ENCODE measurements around the gene PREX1. TPM values are rescaled to one million over a fixed set of nuclear protein-coding genes. Genes with fewer than 3 reads are reported as not detected.

Gene PREX1
- polyA plus RNA-seq, 1 donor (not counting 4 experiments of a cell fraction or from before 2014, with no cell fraction given): 0.22 TPM

DNA sequence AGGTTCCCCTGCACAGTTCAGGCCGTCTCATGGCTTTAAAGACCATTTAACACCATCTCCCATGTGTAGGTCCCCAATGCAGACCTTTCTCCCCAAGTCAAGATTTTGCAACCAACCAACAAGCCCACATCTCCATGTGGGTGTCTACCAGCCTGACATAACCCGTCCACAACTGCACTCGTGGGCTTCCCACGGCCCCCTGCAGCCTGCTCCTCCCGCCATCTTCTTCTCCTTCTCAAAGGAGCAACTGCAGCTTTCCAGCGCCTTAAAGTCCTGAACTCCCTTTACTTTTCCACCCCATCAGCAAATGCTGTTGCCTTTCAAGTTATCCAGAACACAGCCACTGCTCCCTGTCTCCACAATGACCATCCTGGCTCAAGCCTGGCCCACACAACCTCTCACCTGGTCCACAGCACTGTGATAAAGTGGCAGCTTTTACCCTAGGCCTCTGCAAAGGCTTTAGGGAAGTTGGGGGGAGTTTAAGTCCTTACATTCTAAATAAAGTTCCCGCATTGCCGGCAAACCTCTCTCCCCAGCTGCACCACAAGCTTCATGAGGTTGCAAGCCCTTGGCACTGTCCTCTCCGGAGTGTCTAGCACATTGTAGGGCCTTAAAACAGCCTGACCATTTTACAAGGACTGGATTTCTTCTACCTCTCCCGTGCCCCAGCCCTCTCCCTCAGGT lies 140.5 kb downstream of the PREX1 start:
- no peak overlapping the region for H3K4me3 ChIP-seq (ENCODE audit: control insufficient read depth in 2 of 3, extremely low read depth in 1 of 3, insufficient read depth in 2 of 3, low read depth in 1 of 3, low read length in 3 of 3)
- H3K4me2 ChIP-seq (ENCODE audit: control insufficient read depth, extremely low read depth, insufficient read depth, low read depth, low read length): no peak overlapping the region
- H3K27ac ChIP-seq (ENCODE audit: control insufficient read depth, insufficient read depth, low read length): no peak overlapping the region
- no peak for TF ChIP-seq EZH2 (IDR thresholded peaks at IDR 0.05; ENCODE audit: low read length)
- TF ChIP-seq, protein P1, sequence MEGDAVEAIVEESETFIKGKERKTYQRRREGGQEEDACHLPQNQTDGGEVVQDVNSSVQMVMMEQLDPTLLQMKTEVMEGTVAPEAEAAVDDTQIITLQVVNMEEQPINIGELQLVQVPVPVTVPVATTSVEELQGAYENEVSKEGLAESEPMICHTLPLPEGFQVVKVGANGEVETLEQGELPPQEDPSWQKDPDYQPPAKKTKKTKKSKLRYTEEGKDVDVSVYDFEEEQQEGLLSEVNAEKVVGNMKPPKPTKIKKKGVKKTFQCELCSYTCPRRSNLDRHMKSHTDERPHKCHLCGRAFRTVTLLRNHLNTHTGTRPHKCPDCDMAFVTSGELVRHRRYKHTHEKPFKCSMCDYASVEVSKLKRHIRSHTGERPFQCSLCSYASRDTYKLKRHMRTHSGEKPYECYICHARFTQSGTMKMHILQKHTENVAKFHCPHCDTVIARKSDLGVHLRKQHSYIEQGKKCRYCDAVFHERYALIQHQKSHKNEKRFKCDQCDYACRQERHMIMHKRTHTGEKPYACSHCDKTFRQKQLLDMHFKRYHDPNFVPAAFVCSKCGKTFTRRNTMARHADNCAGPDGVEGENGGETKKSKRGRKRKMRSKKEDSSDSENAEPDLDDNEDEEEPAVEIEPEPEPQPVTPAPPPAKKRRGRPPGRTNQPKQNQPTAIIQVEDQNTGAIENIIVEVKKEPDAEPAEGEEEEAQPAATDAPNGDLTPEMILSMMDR (optimal IDR thresholded peaks at IDR 0.05 in 1 of 3, IDR thresholded peaks at IDR 0.05 in 1 of 3, conservative IDR thresholded peaks at IDR 0.05 in 1 of 3; ENCODE audit: extremely low read depth in 1 of 3, insufficient read depth in 2 of 3, low read length in 3 of 3): no peak
- DNase-seq (ENCODE audit: low read depth, low spot score) (no peak), FAIRE-seq (no peak)
- H2AFZ ChIP-seq (ENCODE audit: control insufficient read depth, low read length): no peak overlapping the region
- dilution Hi-C loops (cut with MboI; ENCODE audit: extremely low pct_ligation_motif_present, low sequenced_read_pairs): no loop called here
- H4K20me1 ChIP-seq (ENCODE audit: control insufficient read depth, extremely low read depth, insufficient read depth, low read length): no peaks in the 10 kb centered on the region
- H3K79me2 ChIP-seq (ENCODE audit: control insufficient read depth, insufficient read depth, low read length): no peaks in the 10 kb centered on the region
- no peaks in the 10 kb centered on the region for H3K9me1 ChIP-seq (ENCODE audit: control insufficient read depth, extremely low read depth, insufficient read depth, low read length)
- peaks cover 18% of the 10 kb centered on the region for H3K27me3 ChIP-seq (ENCODE audit: control insufficient read depth, extremely low read depth, insufficient read depth, low read length)
- H3K9ac ChIP-seq (ENCODE audit: control insufficient read depth, extremely low read depth, insufficient read depth, low read length): no peak overlapping the region
- H3K36me3 ChIP-seq (ENCODE audit: control insufficient read depth in 2 of 2, extremely low read depth in 1 of 2, insufficient read depth in 2 of 2, low read length in 2 of 2): no peaks in the 10 kb centered on the region
- H3K4me1 ChIP-seq (ENCODE audit: control insufficient read depth, extremely low read depth, insufficient read depth, low read length): peaks cover 7% of the 10 kb centered on the region
- H3K9me3 ChIP-seq (ENCODE audit: control insufficient read depth, low read depth, low read length): no peaks in the 10 kb centered on the region

DNA sequence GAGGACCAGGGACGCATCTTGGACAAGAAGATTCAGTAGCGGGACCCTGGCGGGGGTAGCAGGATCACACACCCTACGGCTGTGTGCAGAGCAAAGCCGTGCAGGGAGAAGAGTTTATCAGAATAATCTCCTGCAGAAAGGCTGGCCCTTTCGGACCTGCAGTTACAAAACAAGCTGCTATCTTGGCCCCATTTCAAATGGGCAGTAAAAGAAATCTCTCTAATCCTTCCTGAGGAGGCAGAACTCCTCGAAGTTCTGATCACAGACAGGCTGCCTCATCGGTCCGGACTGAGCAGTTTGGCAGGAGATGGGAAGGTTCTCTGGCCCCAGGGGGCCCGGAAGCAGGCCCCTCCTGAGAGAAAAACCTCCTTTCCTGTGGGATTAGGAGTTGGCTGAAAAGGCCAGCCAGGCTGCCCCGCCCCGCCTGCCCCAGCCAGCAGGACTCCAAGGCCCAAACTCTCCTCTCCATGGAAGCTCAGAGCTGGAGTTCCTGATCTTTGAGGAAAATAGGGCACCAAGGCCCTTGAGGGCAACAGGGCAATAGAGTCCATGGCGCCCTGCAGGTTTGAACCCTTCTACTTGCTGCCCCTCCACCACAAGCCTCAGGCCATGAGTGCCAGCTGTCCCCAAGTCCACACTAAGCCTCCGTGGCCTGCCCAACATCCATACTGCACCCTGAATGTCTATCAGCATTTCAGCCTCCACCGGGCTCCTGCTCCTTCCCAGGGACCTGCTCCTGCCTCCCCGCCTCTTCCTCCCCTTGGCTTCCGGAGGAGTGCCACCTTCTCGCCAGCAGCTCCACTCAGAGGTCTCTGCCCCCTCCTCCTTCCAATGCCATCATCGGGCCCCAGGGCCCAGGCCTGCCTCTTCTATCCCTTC lies 141.3 kb downstream of the PREX1 start:
- H3K27ac ChIP-seq (ENCODE audit: control insufficient read depth, insufficient read depth, low read length): no peak overlapping the region
- H3K9ac ChIP-seq (ENCODE audit: control insufficient read depth, extremely low read depth, insufficient read depth, low read length): no peak overlapping the region
- H3K4me1 ChIP-seq (ENCODE audit: control insufficient read depth, extremely low read depth, insufficient read depth, low read length): peaks cover 7% of the 10 kb centered on the region
- no peaks in the 10 kb centered on the region for H4K20me1 ChIP-seq (ENCODE audit: control insufficient read depth, extremely low read depth, insufficient read depth, low read length)
- H3K9me3 ChIP-seq (ENCODE audit: control insufficient read depth, low read depth, low read length): no peaks in the 10 kb centered on the region
- H3K4me2 ChIP-seq (ENCODE audit: control insufficient read depth, extremely low read depth, insufficient read depth, low read depth, low read length): no peak overlapping the region
- no peak overlapping the region for H3K4me3 ChIP-seq (ENCODE audit: control insufficient read depth in 2 of 3, extremely low read depth in 1 of 3, insufficient read depth in 2 of 3, low read depth in 1 of 3, low read length in 3 of 3)
- no peak for TF ChIP-seq EZH2 (IDR thresholded peaks at IDR 0.05; ENCODE audit: low read length)
- TF ChIP-seq, protein P1 (optimal IDR thresholded peaks at IDR 0.05 in 1 of 3, IDR thresholded peaks at IDR 0.05 in 1 of 3, conservative IDR thresholded peaks at IDR 0.05 in 1 of 3; ENCODE audit: extremely low read depth in 1 of 3, insufficient read depth in 2 of 3, low read length in 3 of 3): no peak
- FAIRE-seq (no peak), DNase-seq (ENCODE audit: low read depth, low spot score) (no peak)
- H3K36me3 ChIP-seq (ENCODE audit: control insufficient read depth in 2 of 2, extremely low read depth in 1 of 2, insufficient read depth in 2 of 2, low read length in 2 of 2): no peaks in the 10 kb centered on the region
- no peaks in the 10 kb centered on the region for H3K79me2 ChIP-seq (ENCODE audit: control insufficient read depth, insufficient read depth, low read length)
- H3K27me3 ChIP-seq (ENCODE audit: control insufficient read depth, extremely low read depth, insufficient read depth, low read length): peaks cover 19% of the 10 kb centered on the region
- no peak overlapping the region for H2AFZ ChIP-seq (ENCODE audit: control insufficient read depth, low read length)
- H3K9me1 ChIP-seq (ENCODE audit: control insufficient read depth, extremely low read depth, insufficient read depth, low read length): no peaks in the 10 kb centered on the region
- dilution Hi-C loops (cut with MboI; ENCODE audit: extremely low pct_ligation_motif_present, low sequenced_read_pairs): no loop called here
